HepG2 (cell line): ENCODE results near the gene MYH7B. TPM values are rescaled to one million over a fixed set of nuclear protein-coding genes. Genes with fewer than 3 reads are reported as not detected.

Experiments used
- ATAC-seq: fragments of 200-7000 bp; cut with Tn5 transposase; 3 replicates; pipeline ENCODE4 v1.9.1; 2020; ENCODE audit warnings: mild to moderate bottlenecking, moderate library complexity
- BruUV-seq: library from RNA; stranded (reverse); fragments of 400-500 nt; replicated peaks from 2 replicates; lab custom pipeline; 2021; lab: Mats Ljungman, UMichigan
- CTCF ChIA-PET: fragments of 300-600 bp; formaldehyde crosslinking; extraction: SDS; loops from one replicate; lab custom pipeline; 2021; ENCODE audit warnings: low total read pairs, inconsistent platforms, low intra/inter-chr PET ratio; lab: Yijun Ruan, JAX
- POLR2A ChIA-PET: fragments of 350-600 bp; sonication (Branson Sonifier 250); formaldehyde crosslinking; loops from one replicate; lab custom pipeline; 2020; ENCODE audit warnings: antibody characterized with exemption, inconsistent platforms; lab: Yijun Ruan, JAX
- DNase-seq: peaks from one replicate; pipeline ENCODE4 v3.0.0-alpha.2; 2015; ENCODE audit warnings: low spot score
- FAIRE-seq: peaks from 3 replicates; lab custom pipeline; 2011; peaks lifted over from hg19 to GRCh38; lab: Jason Lieb, UNC
- H2AFZ ChIP-seq: one replicate; pipeline ENCODE4 v1.6.1; 2011; ENCODE audit warnings: low read length, inconsistent platforms
- H3K27ac ChIP-seq: fragments of 300-600 bp; 3 replicates; pipeline ENCODE4 v1.8.0; 2011; ENCODE audit warnings: mixed run types, mild to moderate bottlenecking, mixed read lengths, low read length, inconsistent platforms; ENCODE audit not compliant: insufficient read depth; ENCODE audit errors: extremely low read length
- H3K27me3 ChIP-seq, 2 experiments: fragments of 200-600 bp in 1 of 2; 2 replicates in 1 of 2; 3 replicates in 1 of 2; pipeline versions ENCODE4 v1.6.0 to v1.8.0; 2011; ENCODE audit warnings: low read length in 2 of 2, mild to moderate bottlenecking in 2 of 2, moderate library complexity in 2 of 2, inconsistent platforms in 1 of 2; ENCODE audit not compliant: insufficient read depth in 2 of 2, control insufficient read depth in 1 of 2
- H3K36me3 ChIP-seq, 2 experiments: fragments of 200-600 bp in 1 of 2; replicated peaks in 1 of 2; 2 replicates in 1 of 2; 3 replicates in 1 of 2; pipeline versions ENCODE4 v1.5.1 to v1.8.0; 2011; ENCODE audit warnings: low read length in 2 of 2, inconsistent platforms in 1 of 2; ENCODE audit not compliant: insufficient read depth in 2 of 2, control insufficient read depth in 1 of 2
- H3K4me1 ChIP-seq: 2 replicates; pipeline ENCODE4 v1.5.1; 2012; ENCODE audit warnings: low read length, inconsistent platforms; ENCODE audit not compliant: insufficient read depth
- H3K4me2 ChIP-seq: 2 replicates; pipeline ENCODE4 v1.6.0; 2011; ENCODE audit warnings: low read depth, low read length, inconsistent platforms
- H3K4me3 ChIP-seq, 3 experiments: fragments of 200-600 bp in 1 of 3; sonication (generic), shearing (Covaris generic) in 1 of 3; replicated peaks in 1 of 3; 2 replicates each; pipeline ENCODE4 v1.5.1; 2011 to 2016; ENCODE audit warnings: low read length in 3 of 3, inconsistent platforms in 2 of 3, low read depth in 2 of 3, mild to moderate bottlenecking in 2 of 3, control low read depth in 1 of 3, mixed read lengths in 1 of 3; ENCODE audit not compliant: insufficient read depth in 1 of 3
- H3K79me2 ChIP-seq: one replicate; pipeline ENCODE4 v1.6.1; 2011; ENCODE audit warnings: low read length, inconsistent platforms; ENCODE audit not compliant: insufficient read depth
- H3K9ac ChIP-seq: 2 replicates; pipeline ENCODE4 v1.6.0; 2011; ENCODE audit warnings: mild to moderate bottlenecking, low read depth, low read length, inconsistent platforms; ENCODE audit not compliant: insufficient read depth
- H3K9me3 ChIP-seq: 2 replicates; pipeline ENCODE4 v1.5.1; 2012; ENCODE audit warnings: mild to moderate bottlenecking, low read length
- H4K20me1 ChIP-seq: 2 replicates; pipeline ENCODE4 v1.6.0; 2011; ENCODE audit warnings: inconsistent platforms, mild to moderate bottlenecking, low read length, moderate library complexity; ENCODE audit not compliant: insufficient read depth
- MBD4 ChIP-seq: IDR thresholded peaks from 2 replicates; pipeline ENCODE4 v1.6.1; 2012; ENCODE audit warnings: low read length, inconsistent platforms, borderline replicate concordance
- MTF1 ChIP-seq: sonication (generic); formaldehyde crosslinking; IDR thresholded peaks from 2 replicates; pipeline ENCODE4 v1.5.0; 2020; ENCODE audit warnings: missing genetic modification reagents
- NR2F6 ChIP-seq, 2 experiments: IDR thresholded peaks; 2 replicates each; pipeline ENCODE4 v1.6.1; 2016; ENCODE audit warnings: antibody characterized with exemption in 1 of 2, mild to moderate bottlenecking in 1 of 2
- PRMT3 ChIP-seq: sonication (generic); formaldehyde crosslinking; IDR thresholded peaks from 2 replicates; pipeline ENCODE4 v1.8.1; 2022; ENCODE audit warnings: low read depth, mild to moderate bottlenecking, moderate library complexity, missing genetic modification reagents, borderline replicate concordance
- SIN3B ChIP-seq: fragments of 150-350 bp; IDR thresholded peaks from 2 replicates; pipeline ENCODE4 v1.6.1; 2014; ENCODE audit warnings: low read length
- TAF1 ChIP-seq: sonication (generic); formaldehyde crosslinking; IDR thresholded peaks from 2 replicates; pipeline ENCODE4 v1.4.0; 2020; ENCODE audit warnings: missing genetic modification reagents
- TARDBP ChIP-seq: sonication (generic); formaldehyde crosslinking; IDR thresholded peaks from 2 replicates; pipeline ENCODE4 v1.8.0; 2022; ENCODE audit warnings: mild to moderate bottlenecking, missing genetic modification reagents
- TEAD2 ChIP-seq: sonication (generic); formaldehyde crosslinking; IDR thresholded peaks from 2 replicates; pipeline ENCODE4 v1.9.0; 2021; ENCODE audit warnings: missing genetic modification reagents
- ZBTB38 ChIP-seq: sonication (generic); formaldehyde crosslinking; IDR thresholded peaks from 2 replicates; pipeline ENCODE4 v1.5.1; 2020; ENCODE audit warnings: mild to moderate bottlenecking, missing genetic modification reagents
- ZFX ChIP-seq: sonication (generic); formaldehyde crosslinking; IDR thresholded peaks from 2 replicates; pipeline ENCODE4 v1.4.0; 2020; ENCODE audit warnings: mild to moderate bottlenecking, low read depth, missing genetic modification reagents, moderate library complexity
- ZNF253 ChIP-seq: sonication (generic); formaldehyde crosslinking; IDR thresholded peaks from 2 replicates; pipeline ENCODE4 v1.8.0; 2022; ENCODE audit warnings: mild to moderate bottlenecking, missing genetic modification reagents, borderline replicate concordance
- WGBS: methylation state at CpG from one replicate; pipeline ENCODE4 v1.1.6; 2017; ENCODE audit warnings: low lambda C conversion rate; 5-methylcytosine and 5-hydroxymethylcytosine counted together
- in situ Hi-C: cut with HindIII; loops from 2 replicates; pipeline ENCODE4 v1.10.0; 2017; ENCODE audit warnings: low pct_unique_long_range_greater_than_20kb; ENCODE audit not compliant: extremely low pct_ligation_motif_present
- intact Hi-C: fragments of 100-400 bp; cut with micrococcal nuclease; formaldehyde crosslinking; loops from one replicate; pipeline ENCODE4 v1.10.0; 2022; ENCODE audit not compliant: unreplicated experiment
- polyA plus RNA-seq, 8 experiments: library from polyadenylated mRNA; depleted of rRNA in 3 of 8; stranded (reverse) in 7 of 8; unstranded in 1 of 8; fragments of >200 nt; fragmentation: Illumina TruSeq in 4 of 8; extraction: Trizol in 4 of 8; gene quantifications; 2 replicates each; pipeline versions ENCODE4 v1.2.1 to v1.2.3, GENCODE V29; 2011 to 2016; ENCODE audit warnings: low read depth in 4 of 8, missing spikeins in 1 of 8, mixed read lengths in 1 of 8; ENCODE audit not compliant: insufficient read depth in 1 of 8
- total RNA-seq, 5 experiments: library from RNA; depleted of rRNA; stranded (reverse); fragments of >200 nt; fragmentation: Illumina TruSeq; extraction: Trizol; gene quantifications; 2 replicates each; pipeline ENCODE4 v1.2.3, GENCODE V29; 2016; ENCODE audit warnings: low read depth in 1 of 5

The MYH7B gene
- total and polyA plus RNA-seq, 2 of the 13 experiments (the other 11 are each of a cell fraction or from before 2014, with no cell fraction given), result 0.05 to 0.20 TPM

- Histone ChIP-seq H3K4me2 (no peak overlapping the region), H3K4me1 (peaks cover 19% of the 10 kb centered on the region), H3K9me3 (no peaks in the 10 kb centered on the region), H3K9ac (no peak overlapping the region), H3K4me3 (no peak overlapping the region), H3K27ac (no peak overlapping the region), H3K27me3 (peaks cover 0 to 13% of the 10 kb centered on the region in 2 experiments; a peak in 2 of 5 replicates), H3K36me3 (no peaks in the 10 kb centered on the region), H3K79me2 (no peaks in the 10 kb centered on the region), H4K20me1 (no peaks in the 10 kb centered on the region), H2AFZ (no peak overlapping the region)
- FAIRE-seq, result no peak
- intact Hi-C loops, result no loop called here
- ChIA-PET CTCF (no interaction called here), POLR2A (no interaction called here)
- TF ChIP-seq TARDBP (CRISPR knock-in tag) (no peak), SIN3B (no peak), NR2F6 (IDR thresholded peaks at IDR 0.05) (no peak), NR2F6 (CRISPR knock-in tag; IDR thresholded peaks at IDR 0.05) (no peak), ZFX (CRISPR knock-in tag) (no peak), MBD4 (no peak), MTF1 (no peak), TEAD2 (CRISPR knock-in tag) (no peak), PRMT3 (CRISPR knock-in tag) (no peak), ZNF253 (CRISPR knock-in tag) (no peak), TAF1 (no peak), ZBTB38 (CRISPR knock-in tag) (no peak)
- in situ Hi-C loops, result no loop called here
- 32% methylated on average over 10 of the region's 10 CpGs for WGBS
- BruUV-seq, result no TSS peak
- ATAC-seq, result no peak
- no peak for DNase-seq
Measured at GRCh38 chr20:34971561-34972235, 16.0 kb downstream of the MYH7B start.
